HG03060 (cell line): ENCODE results near the gene EFHC2.
"Not testable (repeated sequence)": the region's sequence is repeated elsewhere in the genome, so short reads cannot be mapped to it uniquely, and the experiment has no call there.

Experiments used
- ATAC-seq: cut with Tn5 transposase; IDR thresholded peaks from one replicate; pipeline ENCODE4 v1.9.1; 2021; ENCODE audit warnings: low read depth, moderate number of reproducible peaks; ENCODE audit not compliant: unreplicated experiment

Gene EFHC2

GRCh38 chrX:44235534-44235933 is 107.9 kb downstream of the EFHC2 start:
- no peak for ATAC-seq

- ATAC-seq, result no peak
These were observed 108.9 kb downstream of the EFHC2 start for GRCh38 chrX:44234541-44234940.

DNA sequence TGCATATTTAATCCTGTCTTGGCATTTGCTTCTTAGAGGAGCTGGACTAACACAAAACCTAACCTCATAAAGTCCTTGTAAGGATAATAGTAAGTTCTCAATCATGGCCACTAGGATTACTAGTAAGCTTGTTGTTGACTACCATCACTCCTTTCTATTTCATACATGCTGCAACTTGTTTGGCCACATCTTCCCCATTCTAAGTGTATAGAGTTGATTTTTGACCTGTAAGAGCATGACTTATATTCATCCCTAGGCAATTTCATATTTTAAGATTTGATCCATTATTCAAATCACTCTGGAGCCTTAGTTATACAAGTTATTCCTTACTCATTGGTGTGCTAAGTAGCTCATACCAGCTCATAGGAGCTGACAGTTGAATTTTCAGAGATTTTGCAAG is 109.4 kb downstream of the EFHC2 start:
- ATAC-seq, result no peak

DNA sequence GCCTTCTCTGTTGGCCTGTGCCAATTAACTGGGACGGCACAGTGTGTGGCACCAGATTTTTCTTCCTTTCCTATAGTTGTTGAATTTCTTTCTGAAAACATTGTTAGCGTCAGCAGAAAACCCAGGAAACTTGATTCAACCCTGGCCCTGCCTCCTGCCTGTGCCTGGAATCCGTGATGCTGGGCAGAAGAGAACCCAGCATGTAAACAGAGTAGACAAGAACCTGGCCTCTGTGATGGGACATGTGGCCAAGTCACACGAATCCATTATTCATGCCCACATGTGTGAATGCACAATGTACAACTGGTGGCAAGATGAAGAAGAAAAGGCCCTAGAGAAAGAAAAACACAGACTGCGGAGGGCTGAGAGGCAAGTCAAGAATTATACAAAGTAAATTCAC is 111.4 kb downstream of the EFHC2 start:
- ATAC-seq, result no peak

- ATAC-seq, result peak; percentile 65
These were observed 114.9 kb downstream of the EFHC2 start for GRCh38 chrX:44228621-44229020.

DNA sequence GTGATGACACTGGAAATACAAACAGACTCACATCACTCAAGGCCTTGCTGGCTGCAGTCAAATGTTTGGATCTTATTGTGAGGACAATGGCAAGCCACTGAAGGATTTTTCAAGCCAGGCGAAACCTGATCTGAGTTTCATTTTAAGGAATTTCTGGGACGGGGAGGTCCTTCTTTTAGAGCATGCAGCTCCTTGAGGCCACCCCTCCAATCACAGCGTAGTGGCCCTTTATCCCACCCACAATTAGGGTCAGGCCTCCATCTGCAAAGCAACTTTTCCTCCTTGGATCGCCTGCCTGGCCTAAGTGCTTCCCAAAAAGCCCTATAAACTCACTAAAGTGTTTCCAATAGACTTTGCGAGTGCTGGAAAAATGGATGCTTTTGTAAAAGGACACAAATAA is 115.5 kb downstream of the EFHC2 start:
- no peak for ATAC-seq

- no peak for ATAC-seq
These were observed 117.8 kb downstream of the EFHC2 start for GRCh38 chrX:44225667-44226066.

- no peak for ATAC-seq
These were observed 118.7 kb downstream of the EFHC2 start for GRCh38 chrX:44224760-44225159.

DNA sequence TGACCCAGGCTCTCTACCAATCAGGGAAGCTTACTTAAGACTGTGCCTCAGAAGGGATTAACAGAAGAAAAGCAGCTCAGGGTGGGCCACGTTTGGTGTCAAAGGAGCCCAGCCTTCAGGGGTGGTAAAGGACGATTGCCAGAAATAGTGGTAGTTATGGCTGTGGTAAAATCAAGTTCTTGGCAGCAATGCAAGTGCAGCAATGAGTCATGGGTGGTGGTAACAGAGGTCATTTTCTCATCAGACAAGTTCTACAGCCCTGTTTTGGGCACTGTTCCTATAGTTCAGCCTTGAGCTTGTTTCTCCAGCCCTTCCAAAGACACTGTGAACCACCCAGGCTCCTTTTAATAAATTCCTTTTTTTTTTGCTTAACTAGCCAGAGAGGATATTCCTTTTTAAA is 120.3 kb downstream of the EFHC2 start:
- no peak for ATAC-seq

DNA sequence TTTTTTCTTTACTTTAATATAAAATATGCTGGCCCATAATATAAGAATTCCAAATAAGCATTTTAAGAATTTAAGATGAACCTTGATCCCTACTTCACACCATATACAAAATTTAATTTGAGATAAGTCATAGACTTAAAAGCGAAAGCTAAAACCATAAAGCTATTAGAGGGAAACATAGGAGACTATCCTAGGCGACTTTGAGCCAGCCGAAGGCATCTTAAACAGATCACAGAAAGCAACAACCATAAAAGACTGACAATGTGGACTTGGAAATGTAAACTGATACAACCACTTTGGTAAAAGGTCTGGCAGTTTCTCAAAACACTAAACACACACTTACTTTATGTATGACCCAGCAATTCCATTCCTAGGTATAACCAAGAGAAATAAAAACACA is 125.0 kb downstream of the EFHC2 start:
- no peak for ATAC-seq

DNA sequence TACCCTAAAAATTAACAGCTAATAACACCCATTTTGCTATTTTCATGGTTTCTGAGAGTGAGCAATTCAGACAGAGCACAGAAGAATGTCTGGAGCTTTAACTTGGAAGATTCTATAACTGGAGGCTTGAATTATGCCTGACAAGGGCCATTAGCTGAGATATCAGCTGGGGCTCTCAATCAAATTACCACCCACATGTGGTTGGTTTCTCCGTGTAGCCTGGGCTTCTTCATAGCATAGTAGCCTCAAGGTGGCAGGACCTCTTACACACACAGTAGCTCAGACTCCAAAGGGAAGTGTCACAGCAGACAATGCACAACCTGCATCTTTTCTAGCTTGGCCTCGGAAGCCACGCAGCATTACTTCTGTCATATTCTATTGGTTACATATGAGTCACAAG is 127.3 kb downstream of the EFHC2 start:
- no peak for ATAC-seq

GRCh38 chrX:44203791-44204190 is 139.7 kb downstream of the EFHC2 start:
- ATAC-seq, result no peak

- no peak for ATAC-seq
These were observed 140.9 kb downstream of the EFHC2 start for GRCh38 chrX:44202596-44202995.

GRCh38 chrX:44189116-44189515 is 154.4 kb downstream of the EFHC2 start:
- ATAC-seq, result no peak

- ATAC-seq, result not testable (repeated sequence)
These were observed 155.6 kb downstream of the EFHC2 start for GRCh38 chrX:44187915-44188314.

- no peak for ATAC-seq
These were observed 160.1 kb downstream of the EFHC2 start for GRCh38 chrX:44183329-44183728.

- no peak for ATAC-seq
These were observed 165.0 kb downstream of the EFHC2 start for GRCh38 chrX:44178274-44179053.

- ATAC-seq, result no peak
These were observed 168.0 kb downstream of the EFHC2 start for GRCh38 chrX:44175455-44175854.

DNA sequence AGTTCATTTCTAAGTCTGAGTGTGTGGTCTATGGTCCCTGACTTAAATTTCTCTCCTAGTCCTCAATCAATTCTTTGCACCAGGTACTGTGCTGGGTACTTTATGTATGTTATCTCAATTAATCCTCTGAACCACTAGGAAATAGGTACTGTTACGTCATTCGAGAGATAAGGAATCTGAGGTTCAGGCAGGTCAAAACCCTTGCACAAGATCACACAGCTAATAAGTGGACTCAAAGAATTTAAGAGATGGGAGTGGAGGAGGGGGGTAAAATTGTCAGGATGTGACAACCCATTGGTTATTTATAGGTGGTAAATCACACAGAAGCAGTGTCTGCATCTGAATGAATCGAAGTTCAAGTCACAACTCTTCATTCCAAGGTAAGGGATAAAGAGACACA is 169.4 kb downstream of the EFHC2 start:
- ATAC-seq, result no peak

- ATAC-seq, result no peak
These were observed 170.3 kb downstream of the EFHC2 start for GRCh38 chrX:44173219-44173618.

DNA sequence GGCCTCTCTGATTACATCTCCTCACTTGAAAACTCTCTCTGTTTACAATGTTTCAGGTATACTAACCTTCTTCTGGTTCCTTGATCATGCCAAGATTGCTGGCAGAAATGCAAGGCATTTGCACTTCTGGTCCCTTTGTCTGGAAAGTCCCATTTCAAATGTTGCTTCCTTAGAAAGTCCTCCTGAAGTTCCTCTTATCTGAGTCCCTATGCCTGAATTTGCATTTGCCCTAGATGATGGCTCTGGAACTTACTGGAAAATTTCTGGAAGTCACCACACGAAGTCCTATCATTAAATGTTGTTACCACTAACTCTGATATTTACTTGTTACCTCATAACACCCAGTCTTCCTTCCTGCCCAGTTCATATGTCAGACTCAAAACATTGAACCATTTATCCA is 176.4 kb downstream of the EFHC2 start:
- no peak for ATAC-seq

GRCh38 chrX:44162964-44163475 is 180.5 kb downstream of the EFHC2 start:
- ATAC-seq, result no peak

DNA sequence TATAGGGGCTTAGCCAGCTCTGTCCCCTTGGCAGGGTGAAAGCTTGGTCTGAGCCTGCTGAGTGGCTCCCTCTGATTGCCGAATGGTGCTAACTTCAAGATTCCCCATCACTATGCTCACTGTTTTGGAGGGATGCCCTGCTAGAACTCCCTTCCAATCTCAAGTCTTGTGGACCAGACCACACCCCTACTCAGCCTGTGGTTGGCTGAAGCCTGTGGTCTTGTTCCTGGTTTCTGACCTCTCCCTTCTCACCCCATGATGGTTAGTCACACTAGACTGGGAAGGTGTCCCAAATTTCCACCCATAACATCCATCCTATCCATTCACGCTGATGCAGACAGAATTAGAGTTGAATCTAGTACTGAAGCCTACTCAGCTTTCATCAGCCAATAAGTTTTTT is 185.6 kb downstream of the EFHC2 start:
- no peak for ATAC-seq
